Colonic mucosa (tissue), 4 donors: ENCODE measurements around the gene CD320. TPM values are rescaled to one million over a fixed set of nuclear protein-coding genes. Genes with fewer than 3 reads are reported as not detected.

Experiments
- DNase-seq: peaks from one replicate; pipeline ENCODE4 v3.0.0-alpha.2; 2020
- H3K27ac ChIP-seq: fragments of 200-600 bp; one replicate; pipeline ENCODE4 v1.8.0; 2021
- H3K27me3 ChIP-seq: fragments of 200-600 bp; one replicate; pipeline ENCODE4 v1.8.0; 2021
- H3K36me3 ChIP-seq: fragments of 200-600 bp; one replicate; pipeline ENCODE4 v1.8.0; 2021
- H3K4me1 ChIP-seq: fragments of 200-600 bp; one replicate; pipeline ENCODE4 v1.8.0; 2021; ENCODE audit warnings: mild to moderate bottlenecking
- H3K4me3 ChIP-seq: fragments of 200-600 bp; one replicate; pipeline ENCODE4 v1.8.0; 2021
- H3K9ac ChIP-seq, 2 donors: one replicate each; pipeline ENCODE4 v1.7.0; 2013; ENCODE audit warnings: control low read depth in 2 of 2, low read depth in 2 of 2, low read length in 2 of 2
- H3K9me3 ChIP-seq: fragments of 200-600 bp; one replicate; pipeline ENCODE4 v1.8.0; 2021
- intact Hi-C: fragments of 100-400 bp; cut with DNase I; formaldehyde crosslinking; loops from one replicate; pipeline ENCODE4 v1.14.1; 2022
- total RNA-seq, 2 donors: library from RNA; stranded (reverse); fragmentation: NEBNext Ultra II Directional in 1 of 2; extraction: Animal tissue kit (Norgen Biotek cat#: 25700) in 1 of 2; gene quantifications; one replicate each; pipeline ENCODE4 v1.2.1, GENCODE V29; 2021
- TF ChIP-seq, protein P1 (sequence below): fragments of 200-600 bp; IDR thresholded peaks from one replicate; pipeline ENCODE4 v1.8.0; 2022; ENCODE audit warnings: antibody characterized with exemption, mild to moderate bottlenecking
- donor health status: healthy.
- donor health status: DM: no; HTN: no; CAD: no.
- donor health status: DM: no; HTN: no; CAD: no.

Gene CD320
- total RNA-seq, 2 donors from 2014 or later, result 34.1 to 154 TPM

- Histone ChIP-seq H3K27ac (no peak overlapping the region), H3K9ac (no peak overlapping the region), H3K27me3 (peaks cover 31% of the 10 kb centered on the region), H3K9me3 (no peaks in the 10 kb centered on the region), H3K36me3 (no peaks in the 10 kb centered on the region), H3K4me3 (peak overlapping the region; percentile 29), H3K4me1 (peaks cover 9% of the 10 kb centered on the region)
- DNase-seq, result peak; percentile 59
- intact Hi-C loops, result no loop called here
- TF ChIP-seq, protein P1, sequence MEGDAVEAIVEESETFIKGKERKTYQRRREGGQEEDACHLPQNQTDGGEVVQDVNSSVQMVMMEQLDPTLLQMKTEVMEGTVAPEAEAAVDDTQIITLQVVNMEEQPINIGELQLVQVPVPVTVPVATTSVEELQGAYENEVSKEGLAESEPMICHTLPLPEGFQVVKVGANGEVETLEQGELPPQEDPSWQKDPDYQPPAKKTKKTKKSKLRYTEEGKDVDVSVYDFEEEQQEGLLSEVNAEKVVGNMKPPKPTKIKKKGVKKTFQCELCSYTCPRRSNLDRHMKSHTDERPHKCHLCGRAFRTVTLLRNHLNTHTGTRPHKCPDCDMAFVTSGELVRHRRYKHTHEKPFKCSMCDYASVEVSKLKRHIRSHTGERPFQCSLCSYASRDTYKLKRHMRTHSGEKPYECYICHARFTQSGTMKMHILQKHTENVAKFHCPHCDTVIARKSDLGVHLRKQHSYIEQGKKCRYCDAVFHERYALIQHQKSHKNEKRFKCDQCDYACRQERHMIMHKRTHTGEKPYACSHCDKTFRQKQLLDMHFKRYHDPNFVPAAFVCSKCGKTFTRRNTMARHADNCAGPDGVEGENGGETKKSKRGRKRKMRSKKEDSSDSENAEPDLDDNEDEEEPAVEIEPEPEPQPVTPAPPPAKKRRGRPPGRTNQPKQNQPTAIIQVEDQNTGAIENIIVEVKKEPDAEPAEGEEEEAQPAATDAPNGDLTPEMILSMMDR, result no peak
Observed at GRCh38 chr19:8334458-8335342, 26.5 kb upstream of the CD320 start.

- intact Hi-C loops, result no loop called here
- Histone ChIP-seq H3K36me3 (no peaks in the 10 kb centered on the region), H3K4me3 (peak overlapping the region; percentile 29), H3K27ac (no peak overlapping the region), H3K27me3 (peaks cover 31% of the 10 kb centered on the region), H3K4me1 (peaks cover 9% of the 10 kb centered on the region), H3K9ac (no peak overlapping the region), H3K9me3 (no peaks in the 10 kb centered on the region)
- TF ChIP-seq, protein P1, result no peak
- DNase-seq, result no peak
Observed at GRCh38 chr19:8333767-8334457, 25.8 kb upstream of the CD320 start.

GRCh38 chr19:8332976-8333766 lies 25.0 kb upstream of the CD320 start:
- peaks cover 31% of the 10 kb centered on the region for H3K27me3 ChIP-seq
- peaks cover 9% of the 10 kb centered on the region for H3K4me1 ChIP-seq
- no peak overlapping the region for H3K27ac ChIP-seq
- H3K36me3 ChIP-seq, result no peaks in the 10 kb centered on the region
- TF ChIP-seq, protein P1, result no peak
- H3K9me3 ChIP-seq, result no peaks in the 10 kb centered on the region
- no peak for DNase-seq
- H3K9ac ChIP-seq, result no peak overlapping the region
- no peak overlapping the region for H3K4me3 ChIP-seq
- intact Hi-C loops, result no loop called here

DNA sequence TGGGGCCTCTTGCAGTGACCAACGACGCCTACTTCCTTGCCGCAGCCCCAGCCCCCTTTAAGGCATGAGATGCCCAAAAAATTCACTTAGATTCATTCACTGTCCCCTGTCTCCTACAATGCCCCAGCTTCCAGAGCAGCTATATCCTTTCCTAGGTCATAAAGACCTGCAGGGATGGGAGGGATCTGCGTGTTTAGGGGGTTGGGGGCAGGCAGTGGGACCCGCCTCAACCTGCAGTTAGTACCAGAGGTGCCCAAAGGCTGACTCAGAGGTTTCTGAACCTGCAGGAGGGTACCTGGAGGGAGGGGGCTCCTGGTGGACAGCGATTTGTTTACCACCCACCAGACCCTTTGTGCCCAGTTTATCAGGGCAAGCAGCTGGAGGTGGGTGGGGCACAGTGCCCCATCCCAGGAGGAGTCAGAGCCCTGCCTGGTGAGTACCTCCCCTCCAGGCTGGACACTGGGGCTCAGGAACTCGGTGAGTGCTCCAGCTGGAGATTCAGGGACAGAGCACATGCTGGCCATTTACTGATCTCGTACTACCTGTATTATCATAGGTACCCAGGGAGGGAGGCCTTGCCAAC lies 23.2 kb upstream of the CD320 start:
- Histone ChIP-seq H3K9me3 (no peaks in the 10 kb centered on the region), H3K4me3 (no peak overlapping the region), H3K27me3 (peaks cover 31% of the 10 kb centered on the region), H3K36me3 (no peaks in the 10 kb centered on the region), H3K9ac (no peak overlapping the region), H3K27ac (no peak overlapping the region), H3K4me1 (peaks cover 9% of the 10 kb centered on the region)
- no peak for DNase-seq
- intact Hi-C loops, result no loop called here
- TF ChIP-seq, protein P1, result no peak

- H3K4me3 ChIP-seq, result no peak overlapping the region
- peaks cover 9% of the 10 kb centered on the region for H3K4me1 ChIP-seq
- H3K27ac ChIP-seq, result no peak overlapping the region
- H3K36me3 ChIP-seq, result no peaks in the 10 kb centered on the region
- no peak overlapping the region for H3K9ac ChIP-seq
- no peak for DNase-seq
- intact Hi-C loops, result no loop called here
- no peaks in the 10 kb centered on the region for H3K9me3 ChIP-seq
- H3K27me3 ChIP-seq, result peaks cover 21% of the 10 kb centered on the region
- TF ChIP-seq, protein P1, result no peak
Observed at GRCh38 chr19:8329996-8330395, 21.8 kb upstream of the CD320 start.
